Measurements from ENCODE around the gene PDCD1LG2. TPM values are rescaled to one million over a fixed set of nuclear protein-coding genes. Genes with fewer than 3 reads are reported as not detected.

PDCD1LG2 gene
- polyA plus RNA-seq, 2 donors, result 0.18 to 0.19 TPM

DNA sequence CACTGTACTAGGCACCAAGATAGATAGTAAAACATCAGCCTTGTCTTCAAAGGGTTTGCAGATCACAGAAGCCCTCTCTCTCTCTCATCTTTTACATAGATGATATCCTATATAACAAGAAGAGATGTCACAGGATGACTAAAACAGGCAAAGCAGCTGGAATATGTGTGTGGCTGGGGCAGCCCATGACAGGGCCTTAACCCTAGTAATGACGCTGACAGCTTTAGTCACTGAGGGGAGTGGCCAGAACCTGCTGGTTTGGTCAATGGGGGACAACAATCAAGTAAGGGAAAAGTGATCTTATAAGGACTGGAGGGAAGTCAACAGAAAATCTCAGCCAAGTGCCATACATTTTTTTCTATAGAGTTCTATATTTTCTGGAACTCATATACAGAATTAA is 76.7 kb downstream of the PDCD1LG2 start:
- no peak overlapping the region for H3K4me3 ChIP-seq (ENCODE audit: low read depth in 1 of 2, low read length in 2 of 2)
- no peaks in the 10 kb centered on the region for H3K36me3 ChIP-seq (ENCODE audit: control insufficient read depth in 2 of 2, insufficient read depth in 2 of 2, low read length in 1 of 2)
- no peaks in the 10 kb centered on the region for H3K9me3 ChIP-seq (ENCODE audit: control insufficient read depth in 2 of 2, insufficient read depth in 1 of 2, low read depth in 1 of 2, low read length in 1 of 2)
- no peaks in the 10 kb centered on the region for H3K27me3 ChIP-seq (ENCODE audit: control insufficient read depth in 1 of 2, insufficient read depth in 2 of 2, low read length in 2 of 2)
- H3K4me1 ChIP-seq (ENCODE audit: control insufficient read depth in 2 of 2, insufficient read depth in 2 of 2, low read length in 1 of 2), result peaks cover 2 to 3% of the 10 kb centered on the region in 2 donors
- H3K27ac ChIP-seq (ENCODE audit: low read depth in 2 of 2, low read length in 1 of 2), result no peak overlapping the region
- 50 to 56% methylated on average over 1 of the region's 1 CpG for whole genome bisulfite sequencing, 2 donors

DNA sequence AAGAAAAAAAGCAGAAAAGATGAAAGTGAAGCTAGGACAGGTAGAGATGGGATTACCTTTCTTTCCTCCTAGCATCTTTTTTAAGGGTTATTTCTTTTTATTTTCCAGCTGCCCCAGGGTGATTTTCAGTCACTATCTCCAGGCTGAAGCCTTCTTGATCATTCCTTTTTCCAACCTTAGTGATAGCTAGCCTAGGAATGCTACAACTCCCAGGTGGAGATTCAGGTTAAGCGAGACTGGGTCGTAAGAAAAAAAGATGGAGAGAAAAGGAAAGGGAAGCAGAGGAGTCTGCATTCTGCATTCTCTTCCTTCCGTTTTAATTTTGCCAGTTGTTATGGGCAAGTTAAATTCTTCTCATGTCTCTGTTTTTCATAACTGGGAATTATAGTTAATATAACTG is 81.9 kb downstream of the PDCD1LG2 start:
- H3K27me3 ChIP-seq (ENCODE audit: control insufficient read depth in 1 of 2, insufficient read depth in 2 of 2, low read length in 2 of 2), result no peaks in the 10 kb centered on the region
- no peaks in the 10 kb centered on the region for H3K36me3 ChIP-seq (ENCODE audit: control insufficient read depth in 2 of 2, insufficient read depth in 2 of 2, low read length in 1 of 2)
- no peak overlapping the region for H3K27ac ChIP-seq (ENCODE audit: low read depth in 2 of 2, low read length in 1 of 2)
- H3K9me3 ChIP-seq (ENCODE audit: control insufficient read depth in 2 of 2, insufficient read depth in 1 of 2, low read depth in 1 of 2, low read length in 1 of 2), result no peaks in the 10 kb centered on the region
- no peak overlapping the region for H3K4me3 ChIP-seq (ENCODE audit: low read depth in 1 of 2, low read length in 2 of 2)
- WGBS, 2 donors, result 79 to 91% methylated on average over 3 of the region's 3 CpGs
- no peaks in the 10 kb centered on the region for H3K4me1 ChIP-seq (ENCODE audit: control insufficient read depth in 2 of 2, insufficient read depth in 2 of 2, low read length in 1 of 2)

DNA sequence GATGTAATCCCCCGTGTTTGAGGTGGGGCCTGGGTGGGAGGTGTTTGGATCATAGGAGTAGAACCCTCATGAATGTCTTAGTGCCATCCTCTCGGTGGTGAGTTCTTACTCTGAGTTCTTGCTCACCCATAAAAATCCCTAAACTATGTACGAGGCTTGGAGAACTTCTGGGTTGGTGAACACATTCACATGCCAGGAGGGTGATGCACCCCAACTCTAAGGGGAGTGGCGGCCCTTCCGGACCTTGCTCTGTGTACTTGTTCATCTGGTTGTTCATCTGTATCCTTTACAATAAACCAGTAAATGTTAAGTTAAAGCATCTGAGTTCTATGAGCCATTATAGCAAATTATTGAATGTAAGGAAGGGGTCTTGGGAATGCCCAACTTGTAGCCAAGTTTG is 82.6 kb downstream of the PDCD1LG2 start:
- no peaks in the 10 kb centered on the region for H3K27me3 ChIP-seq (ENCODE audit: control insufficient read depth in 1 of 2, insufficient read depth in 2 of 2, low read length in 2 of 2)
- H3K4me1 ChIP-seq (ENCODE audit: control insufficient read depth in 2 of 2, insufficient read depth in 2 of 2, low read length in 1 of 2), result no peaks in the 10 kb centered on the region
- 85 to 88% methylated on average over 5 of the region's 5 CpGs for WGBS, 2 donors
- H3K27ac ChIP-seq (ENCODE audit: low read depth in 2 of 2, low read length in 1 of 2), result no peak overlapping the region
- H3K9me3 ChIP-seq (ENCODE audit: control insufficient read depth in 2 of 2, insufficient read depth in 1 of 2, low read depth in 1 of 2, low read length in 1 of 2), result no peaks in the 10 kb centered on the region
- no peak overlapping the region for H3K4me3 ChIP-seq (ENCODE audit: low read depth in 1 of 2, low read length in 2 of 2)
- no peaks in the 10 kb centered on the region for H3K36me3 ChIP-seq (ENCODE audit: control insufficient read depth in 2 of 2, insufficient read depth in 2 of 2, low read length in 1 of 2)

DNA sequence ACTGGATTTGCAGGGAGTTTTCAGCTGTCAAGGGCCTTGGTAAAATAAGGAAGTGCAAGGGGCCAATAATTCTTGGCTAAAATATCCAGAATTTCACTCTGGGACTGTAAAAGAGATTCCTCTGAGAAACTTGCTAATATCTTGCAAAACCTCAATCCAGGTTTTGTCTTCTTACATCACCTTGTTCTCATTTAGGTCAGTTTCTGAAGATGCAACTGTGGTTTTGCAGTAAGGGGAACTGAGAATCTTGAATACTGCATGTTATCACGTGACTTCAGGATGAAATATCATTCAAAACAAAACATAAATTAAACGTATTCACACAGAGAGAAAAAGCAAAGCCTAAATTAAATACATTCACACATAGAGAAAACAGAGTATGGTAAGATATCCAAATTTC is 83.6 kb downstream of the PDCD1LG2 start:
- WGBS, 2 donors, result 75 to 79% methylated on average over 2 of the region's 2 CpGs

DNA sequence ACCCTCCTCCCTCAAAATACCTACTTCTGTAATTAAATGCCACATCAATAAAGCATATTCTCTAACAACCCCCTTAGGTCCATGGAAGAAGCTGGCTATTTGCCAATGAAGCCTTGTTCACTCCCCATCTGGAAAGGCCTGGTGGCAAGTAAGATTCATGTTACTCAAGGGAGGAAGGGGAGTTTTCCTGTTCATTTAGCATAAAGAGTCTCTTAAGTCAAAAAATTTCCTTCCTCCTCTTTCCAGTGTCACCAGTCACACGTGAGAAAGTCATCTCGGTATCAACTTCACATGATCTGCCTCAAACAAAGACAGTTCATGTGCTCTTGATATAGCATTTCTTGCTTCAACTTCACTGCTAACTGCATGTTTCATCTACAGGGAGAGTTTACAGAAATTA is 85.8 kb downstream of the PDCD1LG2 start:
- H3K36me3 ChIP-seq (ENCODE audit: control insufficient read depth in 2 of 2, insufficient read depth in 2 of 2, low read length in 1 of 2), result no peaks in the 10 kb centered on the region
- 63 to 69% methylated on average over 2 of the region's 2 CpGs for WGBS, 2 donors

More for the DNA sequence above, 83.6 kb downstream of the PDCD1LG2 start:
- no peaks in the 10 kb centered on the region for H3K9me3 ChIP-seq (ENCODE audit: control insufficient read depth in 2 of 2, insufficient read depth in 1 of 2, low read depth in 1 of 2, low read length in 1 of 2)
- H3K4me1 ChIP-seq (ENCODE audit: control insufficient read depth in 2 of 2, insufficient read depth in 2 of 2, low read length in 1 of 2), result no peaks in the 10 kb centered on the region
- no peaks in the 10 kb centered on the region for H3K27me3 ChIP-seq (ENCODE audit: control insufficient read depth in 1 of 2, insufficient read depth in 2 of 2, low read length in 2 of 2)
- no peak overlapping the region for H3K4me3 ChIP-seq (ENCODE audit: low read depth in 1 of 2, low read length in 2 of 2)
- H3K36me3 ChIP-seq (ENCODE audit: control insufficient read depth in 2 of 2, insufficient read depth in 2 of 2, low read length in 1 of 2), result no peaks in the 10 kb centered on the region
- H3K27ac ChIP-seq (ENCODE audit: low read depth in 2 of 2, low read length in 1 of 2), result no peak overlapping the region

DNA sequence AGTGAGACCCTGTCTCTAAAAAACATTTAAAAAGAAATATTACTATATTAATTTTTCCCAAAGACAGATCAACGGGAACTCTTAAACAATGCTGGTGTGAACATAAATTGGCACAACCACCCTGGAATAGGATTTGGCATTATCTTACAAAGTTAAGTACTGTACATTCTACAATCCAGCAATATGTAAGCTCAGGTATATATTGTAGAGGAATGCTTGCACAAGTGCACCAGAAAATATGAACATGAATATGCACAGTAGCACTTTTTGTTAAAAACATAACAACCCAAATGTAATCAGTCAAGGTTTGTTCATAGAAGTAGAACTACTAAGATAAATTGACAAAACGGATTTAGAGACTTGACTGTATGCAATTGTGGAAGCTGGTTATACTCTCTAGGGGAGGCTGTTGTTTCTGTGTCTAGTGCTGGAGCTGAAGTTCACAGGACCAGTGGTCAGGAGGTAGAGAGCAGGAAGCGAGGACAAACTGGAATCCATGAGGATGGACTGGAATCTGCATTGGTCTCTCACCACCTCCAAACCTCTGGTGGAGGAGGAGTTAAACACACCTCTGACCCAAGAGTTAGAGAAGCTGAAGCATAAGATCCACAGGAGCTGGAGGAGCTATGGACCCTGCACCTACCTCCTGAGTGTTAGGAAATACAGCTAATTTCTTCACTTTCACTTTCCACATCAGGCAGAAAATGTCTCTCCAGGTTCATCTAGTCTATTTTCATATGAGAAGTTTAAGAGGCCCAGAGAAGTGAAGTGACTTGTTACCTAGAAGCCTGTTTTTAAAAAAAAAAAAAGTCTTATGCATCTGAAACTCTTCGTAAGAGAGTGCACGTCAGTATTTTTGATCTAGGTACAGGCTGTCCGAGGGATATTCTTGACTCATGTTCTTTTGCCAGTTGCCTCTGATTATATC is 98.2 kb downstream of the PDCD1LG2 start:
- 52 to 57% methylated on average over 6 of the region's 6 CpGs for WGBS, 2 donors
- H3K36me3 ChIP-seq (ENCODE audit: control insufficient read depth in 2 of 2, insufficient read depth in 2 of 2, low read length in 1 of 2), result no peaks in the 10 kb centered on the region
- no peaks in the 10 kb centered on the region for H3K27me3 ChIP-seq (ENCODE audit: control insufficient read depth in 1 of 2, insufficient read depth in 2 of 2, low read length in 2 of 2)
- H3K4me1 ChIP-seq (ENCODE audit: control insufficient read depth in 2 of 2, insufficient read depth in 2 of 2, low read length in 1 of 2), result peaks cover 0 to 5% of the 10 kb centered on the region in 2 donors
- peak overlapping the region in 1 of 2 donors; percentile 26 for H3K4me3 ChIP-seq (ENCODE audit: low read depth in 1 of 2, low read length in 2 of 2)
- no peaks in the 10 kb centered on the region for H3K9me3 ChIP-seq (ENCODE audit: control insufficient read depth in 2 of 2, insufficient read depth in 1 of 2, low read depth in 1 of 2, low read length in 1 of 2)
- peak overlapping the region; percentile 4 to 65 for H3K27ac ChIP-seq (ENCODE audit: low read depth in 2 of 2, low read length in 1 of 2)

More for the DNA sequence above, 85.8 kb downstream of the PDCD1LG2 start:
- no peaks in the 10 kb centered on the region for H3K4me1 ChIP-seq (ENCODE audit: control insufficient read depth in 2 of 2, insufficient read depth in 2 of 2, low read length in 1 of 2)
- H3K27ac ChIP-seq (ENCODE audit: low read depth in 2 of 2, low read length in 1 of 2), result no peak overlapping the region
- H3K9me3 ChIP-seq (ENCODE audit: control insufficient read depth in 2 of 2, insufficient read depth in 1 of 2, low read depth in 1 of 2, low read length in 1 of 2), result no peaks in the 10 kb centered on the region
- H3K4me3 ChIP-seq (ENCODE audit: low read depth in 1 of 2, low read length in 2 of 2), result no peak overlapping the region
- H3K27me3 ChIP-seq (ENCODE audit: control insufficient read depth in 1 of 2, insufficient read depth in 2 of 2, low read length in 2 of 2), result no peaks in the 10 kb centered on the region

DNA sequence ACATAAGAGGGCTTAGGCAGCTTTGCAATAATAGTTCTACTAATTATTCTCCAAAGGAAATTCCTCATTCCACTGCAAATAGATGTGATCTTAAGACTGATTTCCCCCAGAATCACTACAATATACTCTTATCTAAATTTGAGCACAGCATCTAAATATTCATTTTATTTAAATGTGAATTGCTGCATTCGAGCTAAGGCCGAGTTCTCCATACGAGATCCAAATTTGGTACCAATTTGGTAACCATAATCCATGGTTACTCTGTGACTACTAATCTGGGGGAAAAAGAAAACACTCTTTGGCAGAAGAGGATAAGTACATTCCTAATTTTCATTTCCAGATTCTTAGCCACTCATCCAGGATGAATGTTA is 98.9 kb downstream of the PDCD1LG2 start:
- Histone ChIP-seq H3K4me1 (ENCODE audit: control insufficient read depth in 2 of 2, insufficient read depth in 2 of 2, low read length in 1 of 2) (peaks cover 0 to 5% of the 10 kb centered on the region in 2 donors), H3K27me3 (ENCODE audit: control insufficient read depth in 1 of 2, insufficient read depth in 2 of 2, low read length in 2 of 2) (no peaks in the 10 kb centered on the region), H3K4me3 (ENCODE audit: low read depth in 1 of 2, low read length in 2 of 2) (peak overlapping the region in 1 of 2 donors; percentile 26), H3K36me3 (ENCODE audit: control insufficient read depth in 2 of 2, insufficient read depth in 2 of 2, low read length in 1 of 2) (no peaks in the 10 kb centered on the region), H3K9me3 (ENCODE audit: control insufficient read depth in 2 of 2, insufficient read depth in 1 of 2, low read depth in 1 of 2, low read length in 1 of 2) (no peaks in the 10 kb centered on the region), H3K27ac (ENCODE audit: low read depth in 2 of 2, low read length in 1 of 2) (no peak overlapping the region)
- 68 to 74% methylated on average over 3 of the region's 3 CpGs for WGBS, 2 donors

DNA sequence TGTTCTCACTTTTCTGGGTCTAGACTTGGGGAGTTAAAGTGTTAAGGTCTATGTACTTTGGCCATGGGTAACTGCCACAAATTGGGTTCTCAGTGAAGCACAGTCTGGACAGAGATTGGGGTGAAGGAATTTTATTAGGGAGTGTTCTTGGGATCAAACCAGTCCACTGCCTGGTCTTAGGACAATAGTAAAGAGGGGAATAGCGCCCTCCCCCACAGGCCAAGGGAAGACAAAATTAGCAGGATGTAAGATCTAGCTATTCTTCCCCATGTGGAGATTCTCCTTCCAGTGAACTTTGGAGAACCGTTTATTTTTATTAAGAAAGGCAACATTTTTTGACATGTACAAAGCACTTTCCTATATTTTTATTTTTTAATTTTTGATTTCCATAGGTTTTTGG is 100.2 kb downstream of the PDCD1LG2 start:
- WGBS, 2 donors, result 74 to 76% methylated on average over 2 of the region's 2 CpGs
- H3K27ac ChIP-seq (ENCODE audit: low read depth in 2 of 2, low read length in 1 of 2), result no peak overlapping the region
- peaks cover 0 to 5% of the 10 kb centered on the region in 2 donors for H3K4me1 ChIP-seq (ENCODE audit: control insufficient read depth in 2 of 2, insufficient read depth in 2 of 2, low read length in 1 of 2)
- H3K9me3 ChIP-seq (ENCODE audit: control insufficient read depth in 2 of 2, insufficient read depth in 1 of 2, low read depth in 1 of 2, low read length in 1 of 2), result no peaks in the 10 kb centered on the region
- H3K36me3 ChIP-seq (ENCODE audit: control insufficient read depth in 2 of 2, insufficient read depth in 2 of 2, low read length in 1 of 2), result no peaks in the 10 kb centered on the region
- H3K4me3 ChIP-seq (ENCODE audit: low read depth in 1 of 2, low read length in 2 of 2), result no peak overlapping the region
- H3K27me3 ChIP-seq (ENCODE audit: control insufficient read depth in 1 of 2, insufficient read depth in 2 of 2, low read length in 2 of 2), result no peaks in the 10 kb centered on the region

DNA sequence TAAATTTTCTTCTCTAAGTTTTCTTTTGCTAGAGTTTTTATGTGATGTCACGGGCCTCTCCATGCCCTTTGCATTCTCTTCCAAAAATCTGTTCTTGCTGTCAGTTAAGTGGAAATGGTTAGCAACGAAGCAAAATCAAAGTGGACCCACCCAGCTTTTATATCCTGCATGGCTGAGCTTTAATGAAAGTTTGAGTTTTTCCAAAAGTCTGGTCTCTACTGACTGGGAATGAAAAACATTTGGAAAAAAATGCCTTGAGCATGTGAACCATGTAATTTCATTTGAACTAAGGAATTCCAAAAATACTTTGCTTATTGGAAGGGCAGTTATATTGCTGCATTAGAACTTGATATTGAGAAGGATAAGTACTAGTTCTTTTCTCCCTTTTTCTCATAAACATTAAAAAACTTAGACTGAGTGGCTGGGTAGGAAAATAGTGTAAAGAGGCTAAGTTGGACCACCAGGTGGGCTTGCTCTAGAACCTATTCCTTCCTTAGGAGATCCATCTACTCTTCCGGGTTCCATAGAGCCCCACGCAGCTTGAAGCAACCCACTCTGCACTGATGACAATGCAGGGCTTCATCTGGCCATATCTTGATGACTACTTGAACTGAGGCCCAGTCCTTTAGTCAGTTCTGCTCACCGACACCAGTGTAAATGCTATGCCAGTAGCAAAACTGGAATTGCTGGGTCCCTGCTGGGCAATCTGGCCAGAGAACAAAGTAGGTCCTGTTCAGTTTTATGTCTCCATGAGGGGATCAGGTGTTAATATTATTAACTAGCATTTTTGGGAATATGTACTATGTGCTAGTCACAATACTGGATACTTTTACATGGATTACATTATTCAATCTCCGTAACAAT is 101.2 kb downstream of the PDCD1LG2 start:
- Histone ChIP-seq H3K36me3 (ENCODE audit: control insufficient read depth in 2 of 2, insufficient read depth in 2 of 2, low read length in 1 of 2) (no peaks in the 10 kb centered on the region), H3K27me3 (ENCODE audit: control insufficient read depth in 1 of 2, insufficient read depth in 2 of 2, low read length in 2 of 2) (no peaks in the 10 kb centered on the region), H3K4me3 (ENCODE audit: low read depth in 1 of 2, low read length in 2 of 2) (no peak overlapping the region), H3K27ac (ENCODE audit: low read depth in 2 of 2, low read length in 1 of 2) (no peak overlapping the region), H3K4me1 (ENCODE audit: control insufficient read depth in 2 of 2, insufficient read depth in 2 of 2, low read length in 1 of 2) (peaks cover 0 to 5% of the 10 kb centered on the region in 2 donors), H3K9me3 (ENCODE audit: control insufficient read depth in 2 of 2, insufficient read depth in 1 of 2, low read depth in 1 of 2, low read length in 1 of 2) (no peaks in the 10 kb centered on the region)
- WGBS, 2 donors, result 70 to 80% methylated on average over 6 of the region's 6 CpGs
